ENCODE results near the gene KPNA6. TPM values are rescaled to one million over a fixed set of nuclear protein-coding genes. Genes with fewer than 3 reads are reported as not detected.
A peak's percentile ranks its signal among the peaks of the same experiment; 100 is the strongest.

KPNA6 gene
- total and polyA plus RNA-seq, 2 of the 13 experiments (the other 11 are each of a cell fraction or from before 2014, with no cell fraction given) = 22.0 to 47.5 TPM

GRCh38 chr1:32205401-32206370 is 97.8 kb downstream of the KPNA6 start, which contains the start of gene IQCC (continued):
- TF ChIP-seq ZNF687 (CRISPR knock-in tag; IDR thresholded peaks at IDR 0.05) = peak; percentile 87
- no peak; the same call in 1 of the 2 replicates for TF ChIP-seq TOE1 (CRISPR knock-in tag; IDR thresholded peaks at IDR 0.05)
- peak; percentile 72 for TF ChIP-seq MXD1 (CRISPR knock-in tag; IDR thresholded peaks at IDR 0.05)
- TF ChIP-seq E2F5 (CRISPR knock-in tag; conservative IDR thresholded peaks at IDR 0.05) = 0 out of 2 replicates have a peak, but pooled peaks have one; percentile 58
- TF ChIP-seq SP5 (CRISPR knock-in tag; IDR thresholded peaks at IDR 0.05; ENCODE audit: borderline replicate concordance, low read depth) = no peak; the same call in 1 of the 2 replicates
- TF ChIP-seq GABPA (IDR thresholded peaks at IDR 0.05; ENCODE audit: low read depth, low read length) = no peak
- TF ChIP-seq GABPA (CRISPR knock-in tag; IDR thresholded peaks at IDR 0.05; ENCODE audit: low read depth) = no peak
- TF ChIP-seq ZNF704 (CRISPR knock-in tag; IDR thresholded peaks at IDR 0.05; ENCODE audit: borderline replicate concordance) = 0 out of 2 replicates have a peak, but pooled peaks have one; percentile 20
- peak; percentile 40; the same call in 1 of the 2 replicates for TF ChIP-seq BCL3 (CRISPR knock-in tag; IDR thresholded peaks at IDR 0.05)
- TF ChIP-seq KMT2A (CRISPR knock-in tag; IDR thresholded peaks at IDR 0.05) = no peak
- TF ChIP-seq BATF2 (CRISPR knock-in tag; IDR thresholded peaks at IDR 0.05) = 0 out of 2 replicates have a peak, but pooled peaks have one; percentile 39
- TF ChIP-seq ZNF878 (CRISPR knock-in tag; IDR thresholded peaks at IDR 0.05) = no peak
- no peak for TF ChIP-seq IRF2 (CRISPR knock-in tag; IDR thresholded peaks at IDR 0.05)
- TF ChIP-seq PHF8 (CRISPR knock-in tag; IDR thresholded peaks at IDR 0.05) = peak; percentile 70; the same call in 1 of the 2 replicates
- TF ChIP-seq SOX6 (IDR thresholded peaks at IDR 0.05) = no peak
- no peak for TF ChIP-seq SOX6 (CRISPR knock-in tag; IDR thresholded peaks at IDR 0.05)
- no peak for TF ChIP-seq ARNT (IDR thresholded peaks at IDR 0.05)
- TF ChIP-seq MNT (IDR thresholded peaks at IDR 0.05) = no peak
- TF ChIP-seq SIX1 (CRISPR knock-in tag; IDR thresholded peaks at IDR 0.05; ENCODE audit: borderline replicate concordance) = no peak
